ENCODE data around the gene SMIM30.

- TF ChIP-seq CTCF (conservative IDR thresholded peaks at IDR 0.05; ENCODE audit: low read length): no peak
- no peak for TF ChIP-seq EZH2phosphoT487 (IDR thresholded peaks at IDR 0.05; ENCODE audit: borderline replicate concordance, low read depth, low read length)
Measured at GRCh38 chr7:113161050-113161449, 42.7 kb upstream of the SMIM30 start.
